ENCODE measurements around the gene SUGT1. TPM values are rescaled to one million over a fixed set of nuclear protein-coding genes. Genes with fewer than 3 reads are reported as not detected.

The SUGT1 gene
- total and polyA plus RNA-seq, 10 of the 15 experiments (the other 5 are each of a cell fraction or from before 2014, with no cell fraction given) = 46.7 to 122 (median 77.3) TPM

- SMC1A ChIA-PET (ENCODE audit: uncharacterized antibody, unreplicated experiment) = interaction anchor here (0.7 to 9.0 kb wide), 16 partner anchors 10 to 72 kb away, joined by 3 to 134 read pairs (median 4); no protein-coding TSS in a partner anchor
- BruUV-seq (replicated peaks) = no TSS peak
- in situ Hi-C loops (cut with MboI) = no loop called here
- TF ChIP-seq RELB (IDR thresholded peaks at IDR 0.05; ENCODE audit: low read depth) (no peak), GATAD2B (conservative IDR thresholded peaks at IDR 0.05; ENCODE audit: low read depth) (no peak), ELK1 (IDR thresholded peaks at IDR 0.05; ENCODE audit: low read depth, low read length) (no peak), POLR2A (IDR thresholded peaks at IDR 0.05; ENCODE audit: low read depth, low read length) (no peak), CHD1 (IDR thresholded peaks at IDR 0.05; ENCODE audit: low read depth, low read length) (no peak), ZBTB40 (IDR thresholded peaks at IDR 0.05; ENCODE audit: borderline replicate concordance) (no peak), CHD4 (IDR thresholded peaks at IDR 0.05) (no peak), ZNF207 (IDR thresholded peaks at IDR 0.05; ENCODE audit: borderline replicate concordance) (no peak), ATF7 (IDR thresholded peaks at IDR 0.05; ENCODE audit: low read depth) (no peak), POLR2AphosphoS5 (IDR thresholded peaks at IDR 0.05; ENCODE audit: low read length) (no peak), NR2C1 (IDR thresholded peaks at IDR 0.05) (no peak), ATF2 (IDR thresholded peaks at IDR 0.05; ENCODE audit: low read length) (no peak), FOXM1 (IDR thresholded peaks at IDR 0.05; ENCODE audit: low read depth, low read length) (no peak), SP1 (IDR thresholded peaks at IDR 0.05; ENCODE audit: low read depth, low read length) (no peak), HDAC2 (IDR thresholded peaks at IDR 0.05) (no peak), JUND (IDR thresholded peaks at IDR 0.05; ENCODE audit: low read depth, low read length) (no peak), MTA3 (IDR thresholded peaks at IDR 0.05; ENCODE audit: borderline replicate concordance, low read length) (no peak)
These were observed 84.3 kb downstream of the SUGT1 start for GRCh38 chr13:52736891-52737290.

More at GRCh38 chr13:52736891-52737290, 84.3 kb downstream of the SUGT1 start:
- CTCF ChIA-PET = interaction anchor here (0.7 to 10.0 kb wide), 14 partner anchors 10 to 231 kb away, joined by 3 to 78 read pairs (median 6); no protein-coding TSS in a partner anchor
- Histone ChIP-seq H3K36me3 (ENCODE audit: control insufficient read depth in 2 of 2, insufficient read depth in 2 of 2, low read length in 1 of 2) (no peaks in the 10 kb centered on the region), H3K4me1 (ENCODE audit: control insufficient read depth, insufficient read depth, low read length) (no peaks in the 10 kb centered on the region; the same call in 1 of the 2 replicates), H3K79me2 (ENCODE audit: control insufficient read depth, insufficient read depth, low read length) (no peaks in the 10 kb centered on the region), H3K4me2 (ENCODE audit: control insufficient read depth, insufficient read depth) (no peak overlapping the region), H3K9me3 (replicated peaks; ENCODE audit: control insufficient read depth, insufficient read depth, low read length) (no peaks in the 10 kb centered on the region), H3K27ac (ENCODE audit: control insufficient read depth, insufficient read depth) (no peak overlapping the region), H2AFZ (ENCODE audit: control insufficient read depth, low read depth, low read length) (no peak overlapping the region), H3K4me3 (no peak overlapping the region), H3K9ac (ENCODE audit: control insufficient read depth, insufficient read depth, low read length) (no peak overlapping the region), H4K20me1 (ENCODE audit: control insufficient read depth, insufficient read depth) (no peaks in the 10 kb centered on the region), H3K27me3 (replicated peaks in 1 of 2; ENCODE audit: control insufficient read depth in 2 of 2, insufficient read depth in 2 of 2, low read length in 1 of 2) (peaks cover 2 to 14% of the 10 kb centered on the region in 2 experiments; a peak in 3 of 4 replicates)
- no peak for FAIRE-seq
- RAD21 ChIA-PET (ENCODE audit: unreplicated experiment) = interaction anchor here (0.6 to 5.9 kb wide), 12 partner anchors 10 to 84 kb away, joined by 3 to 49 read pairs (median 6); partner anchors contain the start of gene SUGT1
- 0% methylated on average over 2 of the region's 2 CpGs for WGBS (ENCODE audit: insufficient coverage, insufficient replicate concordance, low lambda C conversion rate, missing lambda C conversion rate)
- POLR2A ChIA-PET = interaction anchor here (0.6 to 3.5 kb wide), 9 partner anchors 8 to 74 kb away, joined by 3 to 31 read pairs (median 4); no protein-coding TSS in a partner anchor
- ATAC-seq = no peak
- no peak for DNase-seq (ENCODE audit: low read depth, low spot score)
- intact Hi-C loops (cut with micrococcal nuclease; ENCODE audit: unreplicated experiment) = no loop called here

All from GM12878 (cell line).